ENCODE measurements around the gene TBCK.
"Not testable (repeated sequence)": the region's sequence is repeated elsewhere in the genome, so short reads cannot be mapped to it uniquely, and the experiment has no call there.

The TBCK gene

GRCh38 chr4:106255195-106255594 is 60.8 kb downstream of the TBCK start:
- Histone ChIP-seq H3K27ac (ENCODE audit: low read length) (no peak overlapping the region), H3K4me3 (ENCODE audit: low read length) (no peak overlapping the region), H3K9ac (ENCODE audit: low read length) (no peak overlapping the region), H3K27me3 (ENCODE audit: control insufficient read depth, insufficient read depth, low read length) (no peaks in the 10 kb centered on the region), H3K9me3 (ENCODE audit: control insufficient read depth, low read depth, low read length) (no peaks in the 10 kb centered on the region), H3K36me3 (ENCODE audit: control insufficient read depth, low read depth, low read length) (no peaks in the 10 kb centered on the region), H3K4me1 (ENCODE audit: control insufficient read depth, low read depth, low read length) (peaks cover 12% of the 10 kb centered on the region)

GRCh38 chr4:106253364-106254129 is 62.5 kb downstream of the TBCK start:
- no peak overlapping the region for H3K27ac ChIP-seq (ENCODE audit: low read length)
- H3K4me3 ChIP-seq (ENCODE audit: low read length) = no peak overlapping the region
- H3K9ac ChIP-seq (ENCODE audit: low read length) = no peak overlapping the region
- peaks cover 5% of the 10 kb centered on the region for H3K4me1 ChIP-seq (ENCODE audit: control insufficient read depth, low read depth, low read length)
- H3K27me3 ChIP-seq (ENCODE audit: control insufficient read depth, insufficient read depth, low read length) = no peaks in the 10 kb centered on the region
- no peaks in the 10 kb centered on the region for H3K9me3 ChIP-seq (ENCODE audit: control insufficient read depth, low read depth, low read length)
- peaks cover 7% of the 10 kb centered on the region for H3K36me3 ChIP-seq (ENCODE audit: control insufficient read depth, low read depth, low read length)

GRCh38 chr4:106247600-106247999 is 68.4 kb downstream of the TBCK start:
- peaks cover 10% of the 10 kb centered on the region for H3K36me3 ChIP-seq (ENCODE audit: control insufficient read depth, low read depth, low read length)
- H3K4me1 ChIP-seq (ENCODE audit: control insufficient read depth, low read depth, low read length) = no peaks in the 10 kb centered on the region
- no peak overlapping the region for H3K27ac ChIP-seq (ENCODE audit: low read length)
- no peak overlapping the region for H3K9ac ChIP-seq (ENCODE audit: low read length)
- H3K9me3 ChIP-seq (ENCODE audit: control insufficient read depth, low read depth, low read length) = no peaks in the 10 kb centered on the region
- no peaks in the 10 kb centered on the region for H3K27me3 ChIP-seq (ENCODE audit: control insufficient read depth, insufficient read depth, low read length)
- H3K4me3 ChIP-seq (ENCODE audit: low read length) = no peak overlapping the region

DNA sequence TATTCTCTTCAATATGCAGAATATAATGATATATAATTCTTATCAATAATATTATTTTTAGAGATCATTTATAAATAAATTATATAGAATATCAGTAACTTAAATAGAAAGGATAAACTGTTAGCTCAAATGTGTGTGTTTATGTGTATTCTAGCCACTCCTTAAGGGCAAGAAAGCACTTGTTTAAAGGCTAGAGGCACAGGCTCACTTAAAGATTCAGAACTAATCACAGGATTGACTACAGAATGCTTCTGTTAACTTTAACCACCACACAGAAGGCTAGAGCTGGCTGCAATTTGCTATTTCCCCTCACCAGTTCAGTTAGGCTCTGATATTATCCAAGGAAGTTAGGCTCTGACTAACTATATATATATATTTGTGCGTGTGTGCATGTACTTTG is 69.6 kb downstream of the TBCK start:
- Histone ChIP-seq H3K36me3 (ENCODE audit: control insufficient read depth, low read depth, low read length) (peaks cover 10% of the 10 kb centered on the region), H3K9ac (ENCODE audit: low read length) (no peak overlapping the region), H3K4me3 (ENCODE audit: low read length) (no peak overlapping the region), H3K27me3 (ENCODE audit: control insufficient read depth, insufficient read depth, low read length) (no peaks in the 10 kb centered on the region), H3K27ac (ENCODE audit: low read length) (no peak overlapping the region), H3K4me1 (ENCODE audit: control insufficient read depth, low read depth, low read length) (no peaks in the 10 kb centered on the region), H3K9me3 (ENCODE audit: control insufficient read depth, low read depth, low read length) (no peaks in the 10 kb centered on the region)

GRCh38 chr4:106245176-106245575 is 70.8 kb downstream of the TBCK start:
- no peak overlapping the region for H3K9ac ChIP-seq (ENCODE audit: low read length)
- H3K4me1 ChIP-seq (ENCODE audit: control insufficient read depth, low read depth, low read length) = no peaks in the 10 kb centered on the region
- no peak overlapping the region for H3K4me3 ChIP-seq (ENCODE audit: low read length)
- peaks cover 10% of the 10 kb centered on the region for H3K36me3 ChIP-seq (ENCODE audit: control insufficient read depth, low read depth, low read length)
- no peaks in the 10 kb centered on the region for H3K27me3 ChIP-seq (ENCODE audit: control insufficient read depth, insufficient read depth, low read length)
- no peaks in the 10 kb centered on the region for H3K9me3 ChIP-seq (ENCODE audit: control insufficient read depth, low read depth, low read length)
- H3K27ac ChIP-seq (ENCODE audit: low read length) = no peak overlapping the region

GRCh38 chr4:106240699-106241098 is 75.3 kb downstream of the TBCK start:
- no peaks in the 10 kb centered on the region for H3K36me3 ChIP-seq (ENCODE audit: control insufficient read depth, low read depth, low read length)
- no peaks in the 10 kb centered on the region for H3K9me3 ChIP-seq (ENCODE audit: control insufficient read depth, low read depth, low read length)
- H3K4me1 ChIP-seq (ENCODE audit: control insufficient read depth, low read depth, low read length) = no peaks in the 10 kb centered on the region
- no peaks in the 10 kb centered on the region for H3K27me3 ChIP-seq (ENCODE audit: control insufficient read depth, insufficient read depth, low read length)
- H3K27ac ChIP-seq (ENCODE audit: low read length) = no peak overlapping the region
- no peak overlapping the region for H3K4me3 ChIP-seq (ENCODE audit: low read length)
- no peak overlapping the region for H3K9ac ChIP-seq (ENCODE audit: low read length)

DNA sequence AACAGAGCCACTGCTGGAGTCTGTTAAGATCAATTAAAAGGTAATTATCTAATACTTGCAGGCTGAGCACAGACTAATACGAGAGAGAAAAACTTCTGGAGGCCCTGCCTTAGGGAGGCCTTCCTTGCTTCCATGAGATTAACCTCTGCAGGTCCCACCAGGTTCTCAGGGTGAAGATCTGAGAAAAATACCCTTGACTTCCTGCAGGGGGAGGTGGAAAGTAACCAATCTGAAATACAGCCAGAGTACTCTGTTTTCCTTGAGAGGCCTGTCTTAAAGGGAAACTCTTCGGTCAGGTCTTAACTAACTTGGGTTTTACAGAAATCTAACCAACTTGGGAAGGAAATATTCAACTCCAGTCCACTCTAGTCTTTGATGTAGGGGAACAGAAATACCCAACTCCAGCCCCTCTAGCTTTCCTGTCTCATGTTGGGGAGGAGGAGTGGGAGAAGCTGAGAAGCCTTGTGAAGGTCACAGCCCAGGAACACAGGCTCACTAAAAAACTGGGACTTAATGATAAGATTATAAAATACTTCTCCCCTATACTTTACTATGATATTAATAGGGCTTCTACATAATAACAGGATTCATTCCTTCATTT is 77.1 kb downstream of the TBCK start:
- no peaks in the 10 kb centered on the region for H3K9me3 ChIP-seq (ENCODE audit: control insufficient read depth, low read depth, low read length)
- no peaks in the 10 kb centered on the region for H3K4me1 ChIP-seq (ENCODE audit: control insufficient read depth, low read depth, low read length)
- no peak overlapping the region for H3K4me3 ChIP-seq (ENCODE audit: low read length)
- H3K27me3 ChIP-seq (ENCODE audit: control insufficient read depth, insufficient read depth, low read length) = no peaks in the 10 kb centered on the region
- H3K36me3 ChIP-seq (ENCODE audit: control insufficient read depth, low read depth, low read length) = no peaks in the 10 kb centered on the region
- no peak overlapping the region for H3K27ac ChIP-seq (ENCODE audit: low read length)
- H3K9ac ChIP-seq (ENCODE audit: low read length) = no peak overlapping the region

- H3K27ac ChIP-seq (ENCODE audit: low read length) = no peak overlapping the region
- H3K4me3 ChIP-seq (ENCODE audit: low read length) = no peak overlapping the region
- H3K9ac ChIP-seq (ENCODE audit: low read length) = no peak overlapping the region
- H3K4me1 ChIP-seq (ENCODE audit: control insufficient read depth, low read depth, low read length) = no peaks in the 10 kb centered on the region
- H3K36me3 ChIP-seq (ENCODE audit: control insufficient read depth, low read depth, low read length) = peaks cover 7% of the 10 kb centered on the region
- no peaks in the 10 kb centered on the region for H3K27me3 ChIP-seq (ENCODE audit: control insufficient read depth, insufficient read depth, low read length)
- H3K9me3 ChIP-seq (ENCODE audit: control insufficient read depth, low read depth, low read length) = no peaks in the 10 kb centered on the region
Observed at GRCh38 chr4:106231931-106232330, 84.1 kb downstream of the TBCK start.

GRCh38 chr4:106222548-106222947 is 93.5 kb downstream of the TBCK start:
- Histone ChIP-seq H3K4me3 (ENCODE audit: low read length) (peak overlapping the region; percentile 30), H3K36me3 (ENCODE audit: control insufficient read depth, low read depth, low read length) (no peaks in the 10 kb centered on the region), H3K4me1 (ENCODE audit: control insufficient read depth, low read depth, low read length) (peaks cover 10% of the 10 kb centered on the region), H3K27me3 (ENCODE audit: control insufficient read depth, insufficient read depth, low read length) (no peaks in the 10 kb centered on the region), H3K9ac (ENCODE audit: low read length) (no peak overlapping the region), H3K9me3 (ENCODE audit: control insufficient read depth, low read depth, low read length) (no peaks in the 10 kb centered on the region), H3K27ac (ENCODE audit: low read length) (peak overlapping the region; percentile 62)

DNA sequence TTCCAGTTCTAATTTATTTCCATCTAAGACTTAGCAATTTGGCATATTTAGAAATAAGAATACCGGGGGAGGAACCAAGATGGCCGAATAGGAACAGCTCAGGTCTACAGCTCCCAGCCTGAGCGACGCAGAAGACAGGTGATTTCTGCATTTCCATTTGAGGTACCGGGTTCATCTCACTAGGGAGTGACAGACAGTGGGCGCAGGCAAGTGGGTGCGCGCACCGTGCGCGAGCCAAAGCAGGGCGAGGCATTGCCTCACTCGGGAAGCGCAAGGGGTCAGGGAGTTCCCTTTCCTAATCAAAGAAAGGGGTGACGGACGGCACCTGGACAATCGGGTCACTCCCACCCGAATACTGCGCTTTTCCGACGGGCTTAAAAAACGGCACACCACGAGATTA is 102.7 kb downstream of the TBCK start:
- not testable (repeated sequence) for H3K27ac ChIP-seq (ENCODE audit: low read length); H3K9me3 ChIP-seq (ENCODE audit: control insufficient read depth, low read depth, low read length); H3K4me3 ChIP-seq (ENCODE audit: low read length); H3K9ac ChIP-seq (ENCODE audit: low read length); H3K36me3 ChIP-seq (ENCODE audit: control insufficient read depth, low read depth, low read length); H3K4me1 ChIP-seq (ENCODE audit: control insufficient read depth, low read depth, low read length); H3K27me3 ChIP-seq (ENCODE audit: control insufficient read depth, insufficient read depth, low read length)

- H3K4me3 ChIP-seq (ENCODE audit: low read length) = no peak overlapping the region
- peaks cover 7% of the 10 kb centered on the region for H3K4me1 ChIP-seq (ENCODE audit: control insufficient read depth, low read depth, low read length)
- H3K9me3 ChIP-seq (ENCODE audit: control insufficient read depth, low read depth, low read length) = no peaks in the 10 kb centered on the region
- H3K9ac ChIP-seq (ENCODE audit: low read length) = no peak overlapping the region
- no peak overlapping the region for H3K27ac ChIP-seq (ENCODE audit: low read length)
- no peaks in the 10 kb centered on the region for H3K36me3 ChIP-seq (ENCODE audit: control insufficient read depth, low read depth, low read length)
- no peaks in the 10 kb centered on the region for H3K27me3 ChIP-seq (ENCODE audit: control insufficient read depth, insufficient read depth, low read length)
Observed at GRCh38 chr4:106210021-106210420, 106.0 kb downstream of the TBCK start.
